ENCODE results near the gene PIAS1. TPM values are rescaled to one million over a fixed set of nuclear protein-coding genes. Genes with fewer than 3 reads are reported as not detected.

Gene PIAS1
- total RNA-seq, 1 donor from 2014 or later: 71.1 TPM

DNA sequence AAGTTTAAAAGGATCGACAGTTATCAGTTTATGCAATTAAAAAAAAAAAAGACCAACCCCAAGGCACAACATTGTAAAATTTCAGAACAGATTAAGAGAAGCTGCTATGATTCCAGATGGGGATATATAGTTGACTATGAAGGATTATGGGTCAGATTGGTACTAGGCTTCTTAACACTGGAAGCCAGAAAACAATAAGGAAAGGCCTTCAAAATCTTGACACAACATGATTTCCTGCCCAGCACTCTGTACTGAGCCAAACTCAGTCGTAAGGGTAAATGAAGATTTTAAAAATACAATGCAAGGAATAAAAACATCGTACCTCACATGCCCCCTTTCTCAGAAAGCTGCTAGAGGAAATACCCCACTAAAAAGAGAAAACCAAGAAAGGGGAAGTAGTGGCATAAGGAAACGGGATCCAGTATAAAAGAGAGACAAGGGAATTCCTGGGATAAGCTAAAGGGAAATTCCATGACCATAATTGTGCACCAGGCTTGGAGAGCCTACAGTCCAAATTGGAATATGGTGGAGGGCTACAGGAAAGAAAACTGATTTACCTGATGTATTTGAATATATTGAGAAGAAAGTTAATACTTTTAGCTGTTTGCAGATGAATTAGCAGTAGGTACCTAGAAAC, 27.9 kb downstream of the PIAS1 start:
- DNase-seq (ENCODE audit: low spot score in 2 of 2, unreplicated experiment in 2 of 2): no peak
- Mint-ChIP-seq H3K4me3 (no peak overlapping the region), H3K27ac (peak overlapping the region; percentile 30), H3K9me3 (no peaks in the 10 kb centered on the region), H3K27me3 (ENCODE audit: low read depth) (no peaks in the 10 kb centered on the region), H3K36me3 (peaks cover 3% of the 10 kb centered on the region), H3K4me1 (peaks cover 57% of the 10 kb centered on the region)
- TF ChIP-seq, protein P1, sequence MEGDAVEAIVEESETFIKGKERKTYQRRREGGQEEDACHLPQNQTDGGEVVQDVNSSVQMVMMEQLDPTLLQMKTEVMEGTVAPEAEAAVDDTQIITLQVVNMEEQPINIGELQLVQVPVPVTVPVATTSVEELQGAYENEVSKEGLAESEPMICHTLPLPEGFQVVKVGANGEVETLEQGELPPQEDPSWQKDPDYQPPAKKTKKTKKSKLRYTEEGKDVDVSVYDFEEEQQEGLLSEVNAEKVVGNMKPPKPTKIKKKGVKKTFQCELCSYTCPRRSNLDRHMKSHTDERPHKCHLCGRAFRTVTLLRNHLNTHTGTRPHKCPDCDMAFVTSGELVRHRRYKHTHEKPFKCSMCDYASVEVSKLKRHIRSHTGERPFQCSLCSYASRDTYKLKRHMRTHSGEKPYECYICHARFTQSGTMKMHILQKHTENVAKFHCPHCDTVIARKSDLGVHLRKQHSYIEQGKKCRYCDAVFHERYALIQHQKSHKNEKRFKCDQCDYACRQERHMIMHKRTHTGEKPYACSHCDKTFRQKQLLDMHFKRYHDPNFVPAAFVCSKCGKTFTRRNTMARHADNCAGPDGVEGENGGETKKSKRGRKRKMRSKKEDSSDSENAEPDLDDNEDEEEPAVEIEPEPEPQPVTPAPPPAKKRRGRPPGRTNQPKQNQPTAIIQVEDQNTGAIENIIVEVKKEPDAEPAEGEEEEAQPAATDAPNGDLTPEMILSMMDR (IDR thresholded peaks at IDR 0.05; ENCODE audit: unreplicated experiment): no peak

DNA sequence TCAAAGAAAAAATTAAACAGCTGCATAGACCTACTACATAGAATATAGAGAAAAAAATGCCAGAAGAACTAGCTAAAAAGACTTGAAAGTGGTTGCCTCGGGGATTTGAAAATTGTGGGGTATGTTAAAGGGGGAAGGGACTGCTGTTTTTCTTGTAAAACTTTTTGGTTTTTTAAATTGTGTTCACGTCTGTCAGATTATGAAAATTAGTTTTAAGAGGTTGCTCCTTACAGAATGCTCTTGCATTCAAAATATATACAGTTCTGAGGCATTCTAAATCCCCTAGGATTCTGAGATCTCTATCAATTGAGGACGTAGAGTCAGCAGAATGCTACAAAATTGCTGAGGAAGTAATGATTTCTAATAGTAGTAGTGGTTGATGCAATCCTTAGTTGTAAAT, 28.6 kb downstream of the PIAS1 start:
- peaks cover 3% of the 10 kb centered on the region for H3K36me3 Mint-ChIP-seq
- H3K27ac Mint-ChIP-seq: peak overlapping the region; percentile 15
- no peaks in the 10 kb centered on the region for H3K9me3 Mint-ChIP-seq
- TF ChIP-seq, protein P1 (IDR thresholded peaks at IDR 0.05; ENCODE audit: unreplicated experiment): no peak
- H3K27me3 Mint-ChIP-seq (ENCODE audit: low read depth): no peaks in the 10 kb centered on the region
- no peak overlapping the region for H3K4me3 Mint-ChIP-seq
- H3K4me1 Mint-ChIP-seq: peaks cover 49% of the 10 kb centered on the region
- no peak for DNase-seq (ENCODE audit: low spot score in 2 of 2, unreplicated experiment in 2 of 2)

DNA sequence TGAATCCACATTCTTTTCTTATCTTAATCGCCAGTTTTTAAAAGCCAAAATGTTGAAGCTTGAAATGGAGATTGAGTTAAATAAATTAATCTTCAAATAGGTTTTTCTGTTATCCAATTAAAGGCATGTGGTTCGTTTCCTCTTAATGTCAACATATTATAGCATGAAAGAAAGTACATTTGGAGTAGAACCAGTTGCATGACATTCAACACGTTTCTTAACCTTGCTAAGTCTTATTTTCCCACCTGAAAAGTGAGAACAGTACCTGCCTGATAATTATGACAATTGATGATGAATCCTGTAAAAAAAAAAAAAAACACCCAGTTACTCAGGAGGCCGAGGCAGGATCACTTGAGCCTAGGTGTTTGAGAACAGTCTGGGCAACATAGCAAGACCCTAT, 29.3 kb downstream of the PIAS1 start:
- Mint-ChIP-seq H3K4me1 (peaks cover 43% of the 10 kb centered on the region), H3K9me3 (no peaks in the 10 kb centered on the region), H3K36me3 (peaks cover 3% of the 10 kb centered on the region), H3K27ac (no peak overlapping the region), H3K27me3 (ENCODE audit: low read depth) (no peaks in the 10 kb centered on the region), H3K4me3 (no peak overlapping the region)
- DNase-seq (ENCODE audit: low spot score in 2 of 2, unreplicated experiment in 2 of 2): no peak
- TF ChIP-seq, protein P1 (IDR thresholded peaks at IDR 0.05; ENCODE audit: unreplicated experiment): no peak

DNA sequence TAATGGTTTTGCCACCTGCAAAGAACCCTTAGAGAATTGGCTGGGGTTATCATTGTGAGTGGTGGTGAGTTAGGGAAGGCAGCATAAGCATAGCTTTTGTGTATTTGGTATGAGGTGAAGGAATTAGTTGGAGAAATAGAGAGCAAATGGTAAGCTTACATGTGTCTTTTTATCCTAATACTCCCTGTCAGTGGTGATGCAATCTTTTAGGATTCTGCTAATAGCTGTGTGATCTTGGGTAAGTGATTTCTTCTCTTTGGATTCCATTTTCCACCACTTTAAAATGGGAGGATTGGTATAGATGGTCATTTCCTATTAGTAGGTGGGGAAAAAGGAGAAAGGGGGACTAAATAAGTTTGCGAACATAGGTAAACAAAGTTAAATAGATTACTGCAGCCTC, 30.9 kb downstream of the PIAS1 start:
- peaks cover 43% of the 10 kb centered on the region for H3K4me1 Mint-ChIP-seq
- H3K9me3 Mint-ChIP-seq: no peaks in the 10 kb centered on the region
- H3K27ac Mint-ChIP-seq: no peak overlapping the region
- peaks cover 5% of the 10 kb centered on the region for H3K36me3 Mint-ChIP-seq
- no peak for DNase-seq (ENCODE audit: low spot score in 2 of 2, unreplicated experiment in 2 of 2)
- no peaks in the 10 kb centered on the region for H3K27me3 Mint-ChIP-seq (ENCODE audit: low read depth)
- H3K4me3 Mint-ChIP-seq: no peak overlapping the region
- TF ChIP-seq, protein P1 (IDR thresholded peaks at IDR 0.05; ENCODE audit: unreplicated experiment): no peak

DNA sequence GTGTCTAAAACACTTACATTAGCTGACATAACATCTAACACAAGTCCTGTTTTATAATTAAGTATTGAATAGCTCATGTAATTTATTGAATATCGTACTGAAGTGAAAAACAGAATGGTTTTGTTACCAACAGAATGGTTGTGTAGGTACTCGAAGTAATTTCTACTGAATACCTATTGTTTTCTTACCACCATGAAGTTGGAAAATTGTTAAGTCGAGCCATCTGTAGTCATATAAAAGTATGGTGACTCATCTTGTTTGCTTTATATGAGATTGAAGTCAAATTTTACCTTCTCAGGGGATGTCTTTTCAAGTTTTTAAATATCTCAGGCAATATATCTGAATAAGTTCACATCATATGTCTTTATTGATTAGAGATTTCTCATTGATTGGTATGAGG, 37.6 kb downstream of the PIAS1 start:
- peaks cover 36% of the 10 kb centered on the region for H3K36me3 Mint-ChIP-seq
- H3K27me3 Mint-ChIP-seq (ENCODE audit: low read depth): no peaks in the 10 kb centered on the region
- H3K4me3 Mint-ChIP-seq: no peak overlapping the region
- no peak for DNase-seq (ENCODE audit: low spot score in 2 of 2, unreplicated experiment in 2 of 2)
- no peak overlapping the region for H3K27ac Mint-ChIP-seq
- no peaks in the 10 kb centered on the region for H3K4me1 Mint-ChIP-seq
- H3K9me3 Mint-ChIP-seq: peaks cover 10% of the 10 kb centered on the region
- TF ChIP-seq, protein P1 (IDR thresholded peaks at IDR 0.05; ENCODE audit: unreplicated experiment): no peak

DNA sequence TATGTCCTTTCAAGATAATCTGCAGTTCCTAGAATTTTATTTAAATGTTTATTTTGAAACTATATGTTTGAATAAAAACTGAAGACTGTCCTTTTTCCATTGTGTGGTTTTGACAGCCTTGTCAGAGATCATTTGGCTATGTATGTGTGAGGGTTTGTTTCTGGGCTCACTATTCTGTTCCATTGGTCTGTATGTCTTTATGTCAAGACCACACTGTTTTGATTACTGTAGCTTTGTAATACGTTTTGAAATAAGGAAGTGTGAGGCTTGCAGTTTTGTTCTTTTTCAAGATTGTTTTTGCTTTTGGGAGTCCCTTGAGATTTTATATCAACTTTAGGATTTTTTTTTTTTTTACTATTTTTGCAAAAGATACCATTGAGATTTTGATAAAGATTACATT, 42.0 kb downstream of the PIAS1 start:
- H3K4me3 Mint-ChIP-seq: no peak overlapping the region
- no peaks in the 10 kb centered on the region for H3K4me1 Mint-ChIP-seq
- peaks cover 19% of the 10 kb centered on the region for H3K9me3 Mint-ChIP-seq
- no peak for DNase-seq (ENCODE audit: low spot score in 2 of 2, unreplicated experiment in 2 of 2)
- peaks cover 58% of the 10 kb centered on the region for H3K36me3 Mint-ChIP-seq
- no peaks in the 10 kb centered on the region for H3K27me3 Mint-ChIP-seq (ENCODE audit: low read depth)
- TF ChIP-seq, protein P1 (IDR thresholded peaks at IDR 0.05; ENCODE audit: unreplicated experiment): no peak
- no peak overlapping the region for H3K27ac Mint-ChIP-seq

Data from mesothelial cell of epicardium (in vitro differentiated cells).